ENCODE results near the gene TBCB. TPM values are rescaled to one million over a fixed set of nuclear protein-coding genes. Genes with fewer than 3 reads are reported as not detected.
"Not testable (repeated sequence)": the region's sequence is repeated elsewhere in the genome, so short reads cannot be mapped to it uniquely, and the experiment has no call there.

TBCB gene
- total RNA-seq, 2 experiments from 2014 or later = 104 to 105 TPM

- no peak overlapping the region for H3K27ac Mint-ChIP-seq
- peaks cover 30% of the 10 kb centered on the region for H3K36me3 Mint-ChIP-seq (ENCODE audit: low read depth)
- H3K27me3 Mint-ChIP-seq (ENCODE audit: low read depth) = no peaks in the 10 kb centered on the region
- no peak overlapping the region for H3K4me3 Mint-ChIP-seq
- H3K9me3 Mint-ChIP-seq = no peaks in the 10 kb centered on the region
- DNase-seq = no peak
- H3K4me1 Mint-ChIP-seq (ENCODE audit: low read depth) = peaks cover 12% of the 10 kb centered on the region
- CTCF ChIA-PET = no interaction called here
- intact Hi-C loops (cut with micrococcal nuclease) = loop anchor here (10.0 kb wide), 2 partner anchors 483 to 733 kb away; partner anchors contain the start of genes ZNF345 and ZNF382
Observed at GRCh38 chr19:36121486-36122124, 6.3 kb downstream of the TBCB start.

GRCh38 chr19:36125557-36125956 is 10.3 kb downstream of the TBCB start:
- peaks cover 16% of the 10 kb centered on the region for H3K36me3 Mint-ChIP-seq (ENCODE audit: low read depth)
- no peak for DNase-seq
- no peak overlapping the region for H3K4me3 Mint-ChIP-seq
- CTCF ChIA-PET = interaction anchor here (0.8 to 4.7 kb wide), 2 partner anchors 43 to 179 kb away, joined by 3 to 71 read pairs; no protein-coding TSS in a partner anchor
- H3K9me3 Mint-ChIP-seq = no peaks in the 10 kb centered on the region
- peak overlapping the region; percentile 65 for H3K27ac Mint-ChIP-seq
- H3K4me1 Mint-ChIP-seq (ENCODE audit: low read depth) = peaks cover 15% of the 10 kb centered on the region
- H3K27me3 Mint-ChIP-seq (ENCODE audit: low read depth) = no peaks in the 10 kb centered on the region
- intact Hi-C loops (cut with micrococcal nuclease) = loop anchor here (10.0 kb wide), 2 partner anchors 479 to 729 kb away; partner anchors contain the start of genes ZNF345 and ZNF382

- Mint-ChIP-seq H3K4me1 (ENCODE audit: low read depth) (peaks cover 29% of the 10 kb centered on the region), H3K27me3 (ENCODE audit: low read depth) (no peaks in the 10 kb centered on the region), H3K27ac (peak overlapping the region; percentile 93), H3K4me3 (peak overlapping the region; percentile 86), H3K9me3 (no peaks in the 10 kb centered on the region), H3K36me3 (ENCODE audit: low read depth) (peaks cover 9% of the 10 kb centered on the region)
- no peak for DNase-seq
- intact Hi-C loops (cut with micrococcal nuclease) = loop anchor here (1.0 to 10.0 kb wide), 6 partner anchors 11 to 726 kb away; partner anchors contain the start of genes TBCB, ZNF345, ZNF382 and ZNF565
- CTCF ChIA-PET = interaction anchor here (0.6 to 4.7 kb wide), 19 partner anchors 9 to 1921 kb away, joined by 3 to 71 read pairs (median 3); partner anchors contain the start of genes ALKBH6, OVOL3, POLR2I and TBCB
Observed at GRCh38 chr19:36128392-36128736, 13.1 kb downstream of the TBCB start.

- H3K27ac Mint-ChIP-seq; H3K27me3 Mint-ChIP-seq (ENCODE audit: low read depth); H3K36me3 Mint-ChIP-seq (ENCODE audit: low read depth); H3K4me3 Mint-ChIP-seq; H3K9me3 Mint-ChIP-seq; DNase-seq; intact Hi-C loops (cut with micrococcal nuclease): not testable (repeated sequence)
- CTCF ChIA-PET = interaction anchor here (1.1 kb wide), 1 partner anchor 39 kb away, joined by 4 read pairs; no protein-coding TSS in a partner anchor
- peaks cover 27% of the 10 kb centered on the region for H3K4me1 Mint-ChIP-seq (ENCODE audit: low read depth)
Observed at GRCh38 chr19:36131221-36131620, 16.0 kb downstream of the TBCB start.

- H3K27ac Mint-ChIP-seq; H3K36me3 Mint-ChIP-seq (ENCODE audit: low read depth); H3K4me3 Mint-ChIP-seq; intact Hi-C loops (cut with micrococcal nuclease); DNase-seq; CTCF ChIA-PET; H3K9me3 Mint-ChIP-seq; H3K27me3 Mint-ChIP-seq (ENCODE audit: low read depth): not testable (repeated sequence)
- peaks cover 24% of the 10 kb centered on the region for H3K4me1 Mint-ChIP-seq (ENCODE audit: low read depth)
Observed at GRCh38 chr19:36134867-36135266, 19.6 kb downstream of the TBCB start.

- CTCF ChIA-PET = interaction anchor here (2.7 kb wide), 1 partner anchor 10 kb away, joined by 13 read pairs; no protein-coding TSS in a partner anchor
- intact Hi-C loops (cut with micrococcal nuclease) = no loop called here
- Mint-ChIP-seq H3K9me3 (no peaks in the 10 kb centered on the region), H3K4me3 (no peak overlapping the region), H3K4me1 (ENCODE audit: low read depth) (peaks cover 29% of the 10 kb centered on the region), H3K27me3 (ENCODE audit: low read depth) (no peaks in the 10 kb centered on the region), H3K36me3 (ENCODE audit: low read depth) (peaks cover 9% of the 10 kb centered on the region), H3K27ac (no peak overlapping the region)
- DNase-seq = no peak
Observed at GRCh38 chr19:36136964-36137686, 21.9 kb downstream of the TBCB start.

GRCh38 chr19:36139120-36139472 is 23.8 kb downstream of the TBCB start:
- intact Hi-C loops (cut with micrococcal nuclease) = loop anchor here (1.0 kb wide), 1 partner anchor 11 kb away; no protein-coding TSS in a partner anchor
- Mint-ChIP-seq H3K27ac (peak overlapping the region; percentile 94), H3K4me3 (peak overlapping the region; percentile 90), H3K36me3 (ENCODE audit: low read depth) (peaks cover 18% of the 10 kb centered on the region), H3K4me1 (ENCODE audit: low read depth) (peaks cover 17% of the 10 kb centered on the region), H3K9me3 (no peaks in the 10 kb centered on the region), H3K27me3 (ENCODE audit: low read depth) (no peaks in the 10 kb centered on the region)
- no peak for DNase-seq
- CTCF ChIA-PET = interaction anchor here (0.7 to 2.7 kb wide), 4 partner anchors 10 to 213 kb away, joined by 3 to 13 read pairs (median 4); no protein-coding TSS in a partner anchor

GRCh38 chr19:36139473-36140303 is 24.4 kb downstream of the TBCB start, which contains the start of gene CAPNS1:
CAPNS1 (plus strand) TSS chr19:36140066; CDS start chr19:36141012, 946 bp downstream.
- peaks cover 17% of the 10 kb centered on the region for H3K4me1 Mint-ChIP-seq (ENCODE audit: low read depth)
- peak within 1 kb of the TSS; percentile 94 for H3K27ac Mint-ChIP-seq
- H3K27me3 Mint-ChIP-seq (ENCODE audit: low read depth) = no peaks in the 10 kb centered on the region
- peak; percentile 92 for DNase-seq
- intact Hi-C loops (cut with micrococcal nuclease) = loop anchor here (1.0 to 10.0 kb wide), 5 partner anchors 11 to 427 kb away; partner anchors contain the start of genes ALKBH6, IGFLR1, LIN37 and PSENEN
- CTCF ChIA-PET = interaction anchor here (1.2 to 2.4 kb wide), 2 partner anchors 11 to 30 kb away, joined by 3 to 5 read pairs; no protein-coding TSS in a partner anchor
- H3K4me3 Mint-ChIP-seq = peak within 1 kb of the TSS; percentile 90
- no peaks in the 10 kb centered on the region for H3K9me3 Mint-ChIP-seq
- peaks cover 18% of the 10 kb centered on the region for H3K36me3 Mint-ChIP-seq (ENCODE audit: low read depth)

GRCh38 chr19:36140304-36141038 is 25.2 kb downstream of the TBCB start:
- CTCF ChIA-PET = interaction anchor here (2.4 kb wide), 1 partner anchor 29 kb away, joined by 5 read pairs; no protein-coding TSS in a partner anchor
- Mint-ChIP-seq H3K27ac (peak overlapping the region; percentile 94), H3K4me1 (ENCODE audit: low read depth) (peaks cover 17% of the 10 kb centered on the region), H3K9me3 (no peaks in the 10 kb centered on the region), H3K36me3 (ENCODE audit: low read depth) (peaks cover 18% of the 10 kb centered on the region), H3K4me3 (peak overlapping the region; percentile 90), H3K27me3 (ENCODE audit: low read depth) (no peaks in the 10 kb centered on the region)
- intact Hi-C loops (cut with micrococcal nuclease) = loop anchor here (1.0 to 10.0 kb wide), 6 partner anchors 25 to 428 kb away; partner anchors contain the start of genes ALKBH6, IGFLR1, LIN37 and PSENEN
- DNase-seq = peak; percentile 58

- H3K27ac Mint-ChIP-seq = peak overlapping the region; percentile 62
- CTCF ChIA-PET = no interaction called here
- no peaks in the 10 kb centered on the region for H3K9me3 Mint-ChIP-seq
- peaks cover 25% of the 10 kb centered on the region for H3K36me3 Mint-ChIP-seq (ENCODE audit: low read depth)
- peak overlapping the region; percentile 90 for H3K4me3 Mint-ChIP-seq
- H3K4me1 Mint-ChIP-seq (ENCODE audit: low read depth) = peaks cover 17% of the 10 kb centered on the region
- peak; percentile 96 for DNase-seq
- no peaks in the 10 kb centered on the region for H3K27me3 Mint-ChIP-seq (ENCODE audit: low read depth)
- intact Hi-C loops (cut with micrococcal nuclease) = loop anchor here (1.0 to 10.0 kb wide), 4 partner anchors 73 to 429 kb away; partner anchors contain the start of genes IGFLR1, LIN37, PSENEN and THAP8
Observed at GRCh38 chr19:36141039-36141927, 26.0 kb downstream of the TBCB start.
